ENCODE results near the gene PRR5L. TPM values are rescaled to one million over a fixed set of nuclear protein-coding genes. Genes with fewer than 3 reads are reported as not detected.

PRR5L gene
- polyA plus RNA-seq, 1 donor (not counting 4 experiments of a cell fraction or from before 2014, with no cell fraction given), result 20.1 TPM

DNA sequence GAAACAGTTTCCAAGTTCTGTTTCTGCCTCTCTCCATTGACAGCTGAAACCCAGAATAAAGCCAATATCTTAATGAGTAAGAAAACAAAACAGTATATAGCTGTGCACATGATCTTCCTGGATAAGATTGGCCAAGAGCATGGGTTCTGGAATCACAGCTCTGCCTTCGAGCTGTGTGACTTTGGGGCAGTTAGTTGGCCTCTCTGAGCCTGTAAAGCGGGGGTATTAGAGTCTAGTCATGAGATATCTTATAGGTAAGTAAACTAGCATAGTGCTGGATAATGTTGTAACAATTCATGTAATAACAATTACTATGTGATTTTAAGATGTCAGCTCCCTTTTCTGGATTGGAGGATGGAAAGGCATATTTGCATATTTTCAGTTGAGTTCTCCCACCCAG lies 140.5 kb downstream of the PRR5L start:
- no peak overlapping the region for H3K9ac ChIP-seq (ENCODE audit: control insufficient read depth, extremely low read depth, insufficient read depth, low read length)
- H3K79me2 ChIP-seq (ENCODE audit: control insufficient read depth, insufficient read depth, low read length), result no peaks in the 10 kb centered on the region
- no peak overlapping the region for H3K4me2 ChIP-seq (ENCODE audit: control insufficient read depth, extremely low read depth, insufficient read depth, low read depth, low read length)
- peaks cover 0 to 29% of the 10 kb centered on the region in 2 experiments for H3K36me3 ChIP-seq (ENCODE audit: control insufficient read depth in 2 of 2, extremely low read depth in 1 of 2, insufficient read depth in 2 of 2, low read length in 2 of 2)
- H2AFZ ChIP-seq (ENCODE audit: control insufficient read depth, low read length), result no peak overlapping the region
- no peak overlapping the region for H3K4me3 ChIP-seq (ENCODE audit: control insufficient read depth in 2 of 3, extremely low read depth in 1 of 3, insufficient read depth in 2 of 3, low read depth in 1 of 3, low read length in 3 of 3)
- FAIRE-seq, result no peak
- no peaks in the 10 kb centered on the region for H4K20me1 ChIP-seq (ENCODE audit: control insufficient read depth, extremely low read depth, insufficient read depth, low read length)
- dilution Hi-C loops (cut with MboI; ENCODE audit: extremely low pct_ligation_motif_present, low sequenced_read_pairs), result no loop called here
- H3K27ac ChIP-seq (ENCODE audit: control insufficient read depth, insufficient read depth, low read length), result no peak overlapping the region
- no peaks in the 10 kb centered on the region for H3K9me1 ChIP-seq (ENCODE audit: control insufficient read depth, extremely low read depth, insufficient read depth, low read length)
- no peak for TF ChIP-seq EZH2 (IDR thresholded peaks at IDR 0.05; ENCODE audit: low read length)
- TF ChIP-seq, protein P1, sequence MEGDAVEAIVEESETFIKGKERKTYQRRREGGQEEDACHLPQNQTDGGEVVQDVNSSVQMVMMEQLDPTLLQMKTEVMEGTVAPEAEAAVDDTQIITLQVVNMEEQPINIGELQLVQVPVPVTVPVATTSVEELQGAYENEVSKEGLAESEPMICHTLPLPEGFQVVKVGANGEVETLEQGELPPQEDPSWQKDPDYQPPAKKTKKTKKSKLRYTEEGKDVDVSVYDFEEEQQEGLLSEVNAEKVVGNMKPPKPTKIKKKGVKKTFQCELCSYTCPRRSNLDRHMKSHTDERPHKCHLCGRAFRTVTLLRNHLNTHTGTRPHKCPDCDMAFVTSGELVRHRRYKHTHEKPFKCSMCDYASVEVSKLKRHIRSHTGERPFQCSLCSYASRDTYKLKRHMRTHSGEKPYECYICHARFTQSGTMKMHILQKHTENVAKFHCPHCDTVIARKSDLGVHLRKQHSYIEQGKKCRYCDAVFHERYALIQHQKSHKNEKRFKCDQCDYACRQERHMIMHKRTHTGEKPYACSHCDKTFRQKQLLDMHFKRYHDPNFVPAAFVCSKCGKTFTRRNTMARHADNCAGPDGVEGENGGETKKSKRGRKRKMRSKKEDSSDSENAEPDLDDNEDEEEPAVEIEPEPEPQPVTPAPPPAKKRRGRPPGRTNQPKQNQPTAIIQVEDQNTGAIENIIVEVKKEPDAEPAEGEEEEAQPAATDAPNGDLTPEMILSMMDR (optimal IDR thresholded peaks at IDR 0.05 in 1 of 3, IDR thresholded peaks at IDR 0.05 in 1 of 3, conservative IDR thresholded peaks at IDR 0.05 in 1 of 3; ENCODE audit: extremely low read depth in 1 of 3, insufficient read depth in 2 of 3, low read length in 3 of 3), result no peak
- no peak for DNase-seq (ENCODE audit: low read depth, low spot score)
- H3K27me3 ChIP-seq (ENCODE audit: control insufficient read depth, extremely low read depth, insufficient read depth, low read length), result no peaks in the 10 kb centered on the region
- no peaks in the 10 kb centered on the region for H3K9me3 ChIP-seq (ENCODE audit: control insufficient read depth, low read depth, low read length)
- H3K4me1 ChIP-seq (ENCODE audit: control insufficient read depth, extremely low read depth, insufficient read depth, low read length), result peaks cover 9% of the 10 kb centered on the region

DNA sequence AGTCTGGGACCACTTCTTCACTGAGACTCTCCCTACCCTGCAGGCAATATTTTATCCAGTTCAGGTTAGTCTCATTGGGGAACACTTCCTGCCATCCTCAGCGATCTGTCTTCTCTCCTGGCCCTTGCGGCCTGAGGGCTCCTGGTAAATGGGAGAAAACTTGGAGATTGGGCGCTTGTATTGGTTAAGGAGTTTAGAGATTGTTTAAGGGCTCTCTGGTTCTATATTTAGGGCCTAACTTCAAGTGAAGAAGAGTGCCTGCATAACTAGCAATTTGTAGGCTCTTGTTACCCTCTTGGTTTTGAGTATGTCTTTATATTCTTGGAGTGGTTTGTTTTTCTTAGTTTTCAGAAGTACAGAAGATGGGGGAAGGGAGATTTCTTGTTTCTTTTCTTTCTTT lies 141.3 kb downstream of the PRR5L start:
- H3K4me2 ChIP-seq (ENCODE audit: control insufficient read depth, extremely low read depth, insufficient read depth, low read depth, low read length), result no peak overlapping the region
- peaks cover 1% of the 10 kb centered on the region for H3K4me1 ChIP-seq (ENCODE audit: control insufficient read depth, extremely low read depth, insufficient read depth, low read length)
- no peak overlapping the region for H3K27ac ChIP-seq (ENCODE audit: control insufficient read depth, insufficient read depth, low read length)
- DNase-seq (ENCODE audit: low read depth, low spot score) (no peak), FAIRE-seq (no peak)
- H3K79me2 ChIP-seq (ENCODE audit: control insufficient read depth, insufficient read depth, low read length), result no peaks in the 10 kb centered on the region
- no peak overlapping the region for H3K4me3 ChIP-seq (ENCODE audit: control insufficient read depth in 2 of 3, extremely low read depth in 1 of 3, insufficient read depth in 2 of 3, low read depth in 1 of 3, low read length in 3 of 3)
- H4K20me1 ChIP-seq (ENCODE audit: control insufficient read depth, extremely low read depth, insufficient read depth, low read length), result no peaks in the 10 kb centered on the region
- peaks cover 0 to 31% of the 10 kb centered on the region in 2 experiments for H3K36me3 ChIP-seq (ENCODE audit: control insufficient read depth in 2 of 2, extremely low read depth in 1 of 2, insufficient read depth in 2 of 2, low read length in 2 of 2)
- no peak overlapping the region for H2AFZ ChIP-seq (ENCODE audit: control insufficient read depth, low read length)
- no peaks in the 10 kb centered on the region for H3K27me3 ChIP-seq (ENCODE audit: control insufficient read depth, extremely low read depth, insufficient read depth, low read length)
- TF ChIP-seq, protein P1 (optimal IDR thresholded peaks at IDR 0.05 in 1 of 3, IDR thresholded peaks at IDR 0.05 in 1 of 3, conservative IDR thresholded peaks at IDR 0.05 in 1 of 3; ENCODE audit: extremely low read depth in 1 of 3, insufficient read depth in 2 of 3, low read length in 3 of 3), result no peak
- no peak for TF ChIP-seq EZH2 (IDR thresholded peaks at IDR 0.05; ENCODE audit: low read length)
- no peak overlapping the region for H3K9ac ChIP-seq (ENCODE audit: control insufficient read depth, extremely low read depth, insufficient read depth, low read length)
- H3K9me3 ChIP-seq (ENCODE audit: control insufficient read depth, low read depth, low read length), result no peaks in the 10 kb centered on the region
- dilution Hi-C loops (cut with MboI; ENCODE audit: extremely low pct_ligation_motif_present, low sequenced_read_pairs), result no loop called here
- H3K9me1 ChIP-seq (ENCODE audit: control insufficient read depth, extremely low read depth, insufficient read depth, low read length), result no peaks in the 10 kb centered on the region
